GM23248 (cell line): ENCODE data around the gene SDCCAG8.

Source experiments
- EZH2 ChIP-seq: fragments of 200-600 bp; sonication (generic); IDR thresholded peaks from 2 replicates; pipeline ENCODE4 v1.6.1; 2018; ENCODE audit warnings: antibody characterized with exemption, mild to moderate bottlenecking; ENCODE audit not compliant: insufficient read depth, poor library complexity, severe bottlenecking
- EZH2phosphoT487 ChIP-seq: fragments of 200-600 bp; sonication (generic); IDR thresholded peaks from 2 replicates; pipeline ENCODE4 v1.6.1; 2018; ENCODE audit warnings: antibody characterized with exemption, moderate library complexity, mild to moderate bottlenecking, low read depth; ENCODE audit not compliant: insufficient read depth

- TF ChIP-seq EZH2 (no peak), EZH2phosphoT487 (no peak)
These were observed 228.1 kb downstream of the SDCCAG8 start for GRCh38 chr1:243483952-243484351.
